Middle frontal gyrus (tissue), 1 donor: Measurements from ENCODE around the gene ENDOV.

ENCODE experiments used
- DNase-seq: peaks from one replicate; pipeline ENCODE4 v3.0.0-alpha.2; 2015; ENCODE audit warnings: low spot score; ENCODE audit errors: extremely low spot score

The ENDOV gene

GRCh38 chr17:80465327-80465974 is 50.5 kb downstream of the ENDOV start:
- no peak for DNase-seq

- DNase-seq = no peak
Observed at GRCh38 chr17:80466188-80466705, 51.3 kb downstream of the ENDOV start.

GRCh38 chr17:80468242-80468641 is 53.3 kb downstream of the ENDOV start:
- DNase-seq = no peak

- no peak for DNase-seq
Observed at GRCh38 chr17:80468781-80469493, 54.0 kb downstream of the ENDOV start.

GRCh38 chr17:80469667-80470066 is 54.7 kb downstream of the ENDOV start:
- DNase-seq = no peak

GRCh38 chr17:80470603-80471002 is 55.6 kb downstream of the ENDOV start:
- DNase-seq = no peak

- no peak for DNase-seq
Observed at GRCh38 chr17:80471922-80472321, 57.0 kb downstream of the ENDOV start.

- no peak for DNase-seq
Observed at GRCh38 chr17:80472996-80473395, 58.0 kb downstream of the ENDOV start.

GRCh38 chr17:80473701-80474100 is 58.7 kb downstream of the ENDOV start:
- no peak for DNase-seq

GRCh38 chr17:80474231-80474960 is 59.4 kb downstream of the ENDOV start:
- DNase-seq = no peak

GRCh38 chr17:80474961-80475909 is 60.3 kb downstream of the ENDOV start:
- no peak for DNase-seq

- no peak for DNase-seq
Observed at GRCh38 chr17:80475910-80476876, 61.2 kb downstream of the ENDOV start, which contains the start of gene NPTX1. Gene NPTX1, minus strand, starts transcription at chr17:80476607. Its CDS starts 161 bp downstream, at chr17:80476446.

- DNase-seq = no peak
Observed at GRCh38 chr17:80476877-80477646, 62.1 kb downstream of the ENDOV start.

GRCh38 chr17:80477647-80478478 is 62.9 kb downstream of the ENDOV start:
- DNase-seq = no peak

- no peak for DNase-seq
Observed at GRCh38 chr17:80478487-80479245, 63.7 kb downstream of the ENDOV start.

GRCh38 chr17:80479246-80479566 is 64.2 kb downstream of the ENDOV start:
- no peak for DNase-seq

GRCh38 chr17:80480248-80480647 is 65.3 kb downstream of the ENDOV start:
- no peak for DNase-seq
